NCI-H748 treated with DMSO at 0.1 percent for 48 hours (cell line): ENCODE data around the gene ZNF83.
"Not testable (repeated sequence)": the region's sequence is repeated elsewhere in the genome, so short reads cannot be mapped to it uniquely, and the experiment has no call there.

Source experiments
- DNase-seq: peaks from one replicate; lab custom pipeline; 2025; lab: John Stamatoyannopoulos, UW

Gene ZNF83

GRCh38 chr19:52569638-52569999 lies 68.5 kb downstream of the ZNF83 start:
- not testable (repeated sequence) for DNase-seq

DNA sequence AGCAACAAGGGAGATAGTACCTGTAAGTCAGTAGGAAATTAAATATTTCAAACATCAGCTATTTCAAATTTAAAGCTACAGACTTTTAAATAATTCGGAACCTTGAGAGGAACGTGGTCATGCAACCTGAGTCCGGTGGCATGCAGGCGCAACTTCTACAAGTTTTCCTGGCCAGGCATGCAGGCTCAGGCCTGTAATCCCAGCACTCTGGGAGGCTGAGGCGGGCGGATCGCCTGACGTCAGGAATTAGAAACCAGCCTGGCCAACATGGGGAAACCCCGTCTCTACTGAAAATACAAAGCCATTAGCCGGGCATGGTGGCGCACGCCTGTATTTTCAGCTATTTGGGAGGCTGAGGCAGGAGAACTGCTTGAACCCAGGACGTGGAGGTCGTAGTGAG lies 70.2 kb downstream of the ZNF83 start:
- no peak for DNase-seq

DNA sequence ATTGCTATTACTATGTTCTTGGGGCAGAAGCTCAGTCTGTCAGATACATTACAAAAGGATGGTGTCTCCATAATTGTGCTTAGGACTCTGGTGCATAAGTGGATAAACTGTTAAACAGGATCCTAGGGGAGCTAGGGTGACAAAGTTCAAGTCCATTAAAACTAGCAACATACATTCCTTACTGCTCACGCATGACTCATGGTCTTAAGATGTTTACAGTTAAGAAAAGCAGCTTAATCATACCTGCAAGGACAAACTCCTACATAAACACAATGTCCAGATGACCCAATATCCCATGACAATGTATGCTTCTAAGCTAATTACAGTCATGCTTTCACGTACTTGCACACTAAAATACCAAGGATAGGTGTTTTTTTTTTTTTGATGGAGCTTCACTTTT lies 71.6 kb downstream of the ZNF83 start:
- no peak for DNase-seq

DNA sequence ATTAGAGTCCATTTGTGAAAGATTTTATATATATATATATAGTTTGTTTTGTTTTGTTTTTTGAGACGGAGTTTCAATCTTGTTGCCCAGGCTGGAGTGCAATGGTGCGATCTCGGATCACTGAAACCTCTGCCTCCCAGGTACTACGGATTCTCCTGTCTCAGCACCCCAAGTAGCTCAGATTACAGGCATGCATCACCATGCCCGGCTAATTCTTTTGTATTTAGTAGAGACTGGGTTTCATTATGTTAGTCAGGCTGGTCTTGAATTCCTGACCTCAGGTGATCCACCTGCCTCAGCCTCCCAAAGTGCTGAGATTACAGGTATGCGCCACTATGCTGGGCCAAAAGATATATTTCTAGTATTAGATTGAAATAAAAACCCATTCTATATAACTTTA lies 72.0 kb downstream of the ZNF83 start:
- no peak for DNase-seq
